GM12864 (cell line): Measurements from ENCODE around the gene POU2F1.
"Not testable (repeated sequence)": the region's sequence is repeated elsewhere in the genome, so short reads cannot be mapped to it uniquely, and the experiment has no call there.

Source experiments
- DNase-seq: peaks from one replicate; pipeline ENCODE4 v3.0.0-alpha.2; 2011; ENCODE audit warnings: low read depth
- H3K4me3 ChIP-seq: 2 replicates; pipeline ENCODE4 v1.5.1; 2011; ENCODE audit warnings: mild to moderate bottlenecking, low read depth, low read length, control low read depth
- CTCF ChIP-seq: IDR thresholded peaks from 2 replicates; pipeline ENCODE4 v1.5.1; 2011; ENCODE audit warnings: low read depth, mild to moderate bottlenecking, moderate library complexity, low read length, control low read depth, inconsistent platforms; ENCODE audit errors: missing control alignments

POU2F1 gene

DNA sequence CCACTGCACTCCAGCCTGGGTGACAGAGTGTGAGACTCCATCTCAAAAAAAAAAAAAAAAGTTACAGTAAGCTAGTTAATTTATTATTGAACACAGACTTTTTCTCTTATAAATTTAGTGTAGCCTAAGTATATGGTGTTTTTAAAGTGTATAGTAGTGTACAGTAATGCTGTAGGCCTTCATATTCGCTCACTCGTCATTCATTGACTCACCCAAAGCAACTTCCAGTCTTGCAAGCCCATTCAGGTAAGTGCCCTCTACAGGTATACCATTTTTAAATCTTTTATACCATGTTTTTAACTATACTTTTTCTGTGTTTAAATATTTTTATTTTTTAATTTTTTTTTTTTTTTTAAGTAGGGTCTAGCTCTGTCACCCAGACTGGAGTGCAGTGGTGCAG, 12.1 kb downstream of the POU2F1 start:
- DNase-seq, result no peak
- no peak overlapping the region for H3K4me3 ChIP-seq
- no peak for TF ChIP-seq CTCF

DNA sequence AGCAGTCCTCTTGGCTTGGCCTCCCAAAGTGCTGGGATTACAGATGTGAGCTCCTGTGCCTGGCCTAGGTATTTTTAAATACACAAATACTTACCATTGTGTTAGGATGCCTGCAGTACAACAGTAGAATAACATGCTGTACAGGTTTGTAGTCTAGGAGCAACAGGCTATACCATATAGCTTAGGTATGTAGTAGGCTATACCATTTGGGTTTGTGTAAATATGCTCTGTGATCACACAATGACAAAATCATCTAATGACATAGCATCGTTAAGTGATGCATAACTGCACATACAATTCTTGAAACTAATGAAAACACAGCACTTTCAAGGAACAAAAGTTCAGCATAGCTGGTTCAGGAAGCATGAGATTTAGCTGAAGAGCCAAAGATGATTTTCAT, 12.7 kb downstream of the POU2F1 start:
- H3K4me3 ChIP-seq, result no peak overlapping the region
- DNase-seq, result no peak
- no peak for TF ChIP-seq CTCF

DNA sequence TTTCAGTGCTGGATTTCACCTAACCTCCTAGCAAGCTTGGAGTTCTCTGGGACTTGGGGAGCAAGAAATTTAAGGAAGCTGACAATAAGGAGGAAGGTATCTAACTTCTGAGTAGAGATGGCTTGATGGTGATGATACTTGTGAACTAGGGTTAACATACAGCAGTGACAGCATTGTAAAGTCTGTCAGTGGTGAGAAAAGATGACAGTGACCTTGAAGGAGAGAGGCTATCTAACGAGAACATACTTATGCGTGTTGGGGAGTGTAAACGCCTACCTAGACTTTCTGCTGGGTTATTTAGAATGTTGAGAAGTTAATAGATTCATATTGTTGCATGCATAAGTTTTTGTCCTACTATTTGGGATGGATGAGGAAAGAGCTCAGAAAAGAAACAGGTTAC, 16.3 kb downstream of the POU2F1 start:
- DNase-seq, result no peak
- TF ChIP-seq CTCF, result no peak
- no peak overlapping the region for H3K4me3 ChIP-seq

- DNase-seq, result no peak
- no peak for TF ChIP-seq CTCF
- H3K4me3 ChIP-seq, result no peak overlapping the region
Observed at GRCh38 chr1:167238713-167239112, 18.0 kb downstream of the POU2F1 start.

GRCh38 chr1:167239257-167239656, 18.6 kb downstream of the POU2F1 start:
- H3K4me3 ChIP-seq, result no peak overlapping the region
- DNase-seq, result no peak
- no peak for TF ChIP-seq CTCF

GRCh38 chr1:167244244-167244643, 23.6 kb downstream of the POU2F1 start:
- H3K4me3 ChIP-seq, result no peak overlapping the region
- no peak for TF ChIP-seq CTCF
- no peak for DNase-seq

DNA sequence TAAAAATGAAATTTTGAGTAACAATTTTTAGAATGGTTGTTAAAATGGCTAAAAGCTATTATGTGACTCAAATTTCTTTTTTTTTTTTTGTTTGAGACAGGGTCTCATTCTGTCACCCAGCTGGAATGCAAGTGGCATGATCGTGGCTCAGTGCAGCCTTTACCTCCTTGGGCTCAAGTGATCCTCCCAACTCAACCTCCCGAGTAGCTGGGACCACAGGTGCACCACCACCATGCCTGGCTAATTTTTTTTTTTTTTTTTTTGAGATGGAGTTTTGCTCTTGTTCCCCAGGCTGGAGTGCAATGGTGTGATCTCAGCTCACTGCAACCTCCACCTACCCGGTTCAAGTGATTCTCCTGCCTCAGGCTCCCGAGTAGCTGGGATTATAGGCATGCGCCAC, 24.5 kb downstream of the POU2F1 start:
- not testable (repeated sequence) for DNase-seq, H3K4me3 ChIP-seq

GRCh38 chr1:167246971-167247370, 26.3 kb downstream of the POU2F1 start:
- DNase-seq, result no peak
- no peak overlapping the region; the same call in 1 of the 2 replicates for H3K4me3 ChIP-seq
- TF ChIP-seq CTCF, result no peak
